Ectodermal cell (in vitro differentiated cells): ENCODE measurements around the gene NQO2.
"Not testable (repeated sequence)": the region's sequence is repeated elsewhere in the genome, so short reads cannot be mapped to it uniquely, and the experiment has no call there.

ENCODE experiments used
- H3K27ac ChIP-seq: 2 replicates; pipeline ENCODE4 v1.7.0; 2013; ENCODE audit warnings: mild to moderate bottlenecking, low read depth, low read length; ENCODE audit not compliant: insufficient read depth, poor library complexity, severe bottlenecking
- H3K27me3 ChIP-seq: 2 replicates; pipeline ENCODE4 v1.7.0; 2013; ENCODE audit warnings: mild to moderate bottlenecking, low read length; ENCODE audit not compliant: insufficient read depth, control insufficient read depth, poor library complexity, severe bottlenecking
- H3K36me3 ChIP-seq: one replicate; pipeline ENCODE4 v1.7.0; 2013; ENCODE audit warnings: low read length; ENCODE audit not compliant: control insufficient read depth, insufficient read depth
- H3K4me1 ChIP-seq: one replicate; pipeline ENCODE4 v1.7.0; 2013; ENCODE audit warnings: low read length; ENCODE audit not compliant: control insufficient read depth, insufficient read depth
- H3K4me3 ChIP-seq: 2 replicates; pipeline ENCODE4 v1.7.0; 2013; ENCODE audit warnings: low read depth, low read length, control low read depth; ENCODE audit not compliant: insufficient read depth
- H3K9me3 ChIP-seq: 2 replicates; pipeline ENCODE4 v1.7.0; 2013; ENCODE audit warnings: mild to moderate bottlenecking, low read length, moderate library complexity; ENCODE audit not compliant: control insufficient read depth
- WGBS, 2 experiments: methylation state at CpG; one replicate each; pipeline ENCODE4 v1.1.7; 2013; ENCODE audit warnings: missing lambda C conversion rate in 2 of 2; 5-methylcytosine and 5-hydroxymethylcytosine counted together

NQO2 gene

GRCh38 chr6:2969549-2969948, 30.1 kb upstream of the NQO2 start:
- Histone ChIP-seq H3K9me3 (no peaks in the 10 kb centered on the region), H3K36me3 (no peaks in the 10 kb centered on the region), H3K4me3 (no peak overlapping the region), H3K27me3 (peaks cover 26% of the 10 kb centered on the region), H3K27ac (no peak overlapping the region), H3K4me1 (peaks cover 13% of the 10 kb centered on the region)
- 90 to 93% methylated on average over 3 of the region's 3 CpGs for WGBS, 2 experiments

DNA sequence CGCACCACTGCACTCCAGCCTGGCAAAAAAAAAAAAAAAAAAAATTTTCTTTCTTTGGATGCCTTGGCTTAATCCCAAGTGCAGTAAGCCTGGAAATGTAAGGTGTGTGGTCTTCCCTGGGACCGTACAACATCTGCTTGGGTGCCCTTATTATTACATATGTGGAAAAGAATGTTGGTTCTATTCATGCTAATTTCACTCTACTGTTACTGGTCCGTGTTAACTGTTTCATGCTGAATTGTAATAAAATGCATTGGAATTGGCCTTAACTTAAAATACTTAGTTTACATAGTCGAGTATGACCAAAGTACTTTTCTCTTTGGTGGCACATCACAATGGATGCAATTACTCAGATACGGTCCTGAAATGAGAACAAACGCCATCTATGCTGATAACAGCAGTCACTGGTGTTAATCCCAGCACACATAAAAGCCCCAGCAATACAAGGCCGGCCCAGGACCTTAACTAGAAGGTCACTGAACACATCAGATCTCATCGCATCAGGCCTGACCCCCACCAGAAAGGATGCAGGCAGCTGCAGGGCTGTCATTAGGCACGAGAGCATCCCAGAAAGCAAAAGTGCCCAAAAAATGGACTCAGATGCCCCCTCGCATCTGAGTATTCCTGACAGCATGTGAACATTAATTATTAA, 29.5 kb upstream of the NQO2 start:
- Histone ChIP-seq H3K27me3 (peaks cover 26% of the 10 kb centered on the region), H3K4me1 (peaks cover 13% of the 10 kb centered on the region), H3K27ac (no peak overlapping the region), H3K4me3 (peak overlapping the region; percentile 56), H3K36me3 (no peaks in the 10 kb centered on the region), H3K9me3 (no peaks in the 10 kb centered on the region)
- WGBS, 2 experiments: 75 to 81% methylated on average over 10 of the region's 10 CpGs

- Histone ChIP-seq H3K9me3 (no peaks in the 10 kb centered on the region), H3K36me3 (no peaks in the 10 kb centered on the region), H3K4me3 (peak overlapping the region; percentile 56), H3K27me3 (peaks cover 26% of the 10 kb centered on the region), H3K27ac (no peak overlapping the region), H3K4me1 (peaks cover 13% of the 10 kb centered on the region)
- WGBS, 2 experiments: 1 to 2% methylated on average over 80 of the region's 80 CpGs
Measured at GRCh38 chr6:2970753-2971419, 28.8 kb upstream of the NQO2 start.

DNA sequence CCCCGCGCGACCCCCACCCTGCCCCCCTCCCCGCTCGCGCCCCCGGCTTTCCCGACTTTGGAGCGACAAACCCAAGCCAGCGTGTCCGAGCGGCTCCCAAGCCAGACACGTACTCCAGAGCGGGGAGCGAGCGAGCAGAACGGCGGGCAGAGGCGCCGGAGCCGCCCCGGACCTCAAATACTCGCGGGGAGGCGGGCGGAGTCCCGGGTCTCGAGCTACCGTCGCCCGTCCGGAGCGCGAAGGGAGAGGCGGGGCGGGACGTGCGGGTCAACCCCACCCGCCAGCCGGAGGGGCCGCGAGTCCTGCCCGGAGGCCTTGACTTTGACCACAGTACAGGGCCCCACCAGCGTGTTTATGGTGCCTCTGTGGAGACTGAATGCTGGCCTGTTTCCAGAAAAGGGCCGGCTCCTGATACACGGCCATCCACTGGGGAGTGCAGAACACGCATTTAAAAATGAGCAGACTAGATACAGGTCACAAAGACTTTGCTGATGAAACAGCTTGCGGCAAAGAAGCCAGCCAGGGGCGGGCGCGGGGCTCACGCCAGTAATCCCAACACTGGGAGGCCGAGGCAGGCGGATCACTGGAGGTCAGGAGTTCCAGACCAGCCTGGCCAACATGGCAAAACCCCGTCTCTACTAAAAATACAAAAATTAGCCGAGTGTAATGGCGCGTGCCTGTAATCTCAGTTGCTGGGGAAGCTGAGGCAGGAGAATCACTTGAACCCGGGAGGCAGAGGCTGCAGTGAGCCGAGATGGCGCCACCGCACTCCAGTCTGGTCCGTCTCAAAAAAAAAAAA, 28.1 kb upstream of the NQO2 start, which contains the start of gene SERPINB6:
TSS of gene SERPINB6 (minus strand) at position 148 of the 799 bp plus-strand sequence. CDS start 12,235 bp downstream, outside the sequence.
- Histone ChIP-seq H3K9me3 (no peaks in the 10 kb centered on the region), H3K27ac (no peak within 1 kb of the TSS), H3K27me3 (peaks cover 26% of the 10 kb centered on the region), H3K36me3 (no peaks in the 10 kb centered on the region), H3K4me3 (peak within 1 kb of the TSS; percentile 56), H3K4me1 (peaks cover 13% of the 10 kb centered on the region)
- 17% methylated on average over 63 of the region's 63 CpGs for WGBS, 2 experiments

DNA sequence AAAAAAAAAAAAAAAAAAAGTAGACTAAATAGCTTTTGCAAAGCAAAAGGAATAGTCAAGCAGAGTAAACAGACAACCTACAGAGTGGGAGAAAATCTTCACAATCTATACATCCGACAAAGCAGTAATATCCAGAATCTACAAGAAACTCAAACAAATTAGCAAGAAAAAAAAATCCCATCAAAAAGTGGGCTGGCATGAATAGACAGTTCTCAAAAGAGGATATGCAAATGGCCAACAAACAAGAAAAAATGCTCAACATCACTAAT, 27.5 kb upstream of the NQO2 start:
- not testable (repeated sequence) for H3K36me3 ChIP-seq, H3K9me3 ChIP-seq, H3K27ac ChIP-seq, H3K4me3 ChIP-seq
- WGBS, 2 experiments: 82 to 100% methylated on average over 1 of the region's 1 CpG
- Histone ChIP-seq H3K27me3 (peaks cover 26% of the 10 kb centered on the region), H3K4me1 (peaks cover 13% of the 10 kb centered on the region)

DNA sequence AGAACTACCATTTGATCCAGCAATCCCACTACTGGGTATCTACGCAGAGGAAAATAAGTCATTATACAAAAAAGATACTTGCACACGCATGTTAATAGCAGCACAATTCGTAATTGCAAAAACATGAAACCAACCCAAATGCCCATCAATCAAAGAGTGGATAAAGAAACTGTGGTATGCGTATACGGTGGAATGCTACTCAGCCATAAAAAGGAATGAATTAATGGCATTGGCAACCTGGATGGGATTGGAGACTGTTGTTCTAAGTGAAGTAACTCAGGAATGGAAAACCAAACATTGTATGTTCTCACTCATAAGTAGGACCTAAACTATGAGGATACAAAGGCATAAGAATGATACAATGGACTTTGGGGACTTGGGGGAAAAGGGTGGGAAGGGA, 27.0 kb upstream of the NQO2 start:
- WGBS, 2 experiments: 95 to 97% methylated on average over 5 of the region's 5 CpGs
- H3K9me3 ChIP-seq, H3K27ac ChIP-seq, H3K36me3 ChIP-seq, H3K4me3 ChIP-seq: not testable (repeated sequence)
- Histone ChIP-seq H3K4me1 (peaks cover 13% of the 10 kb centered on the region), H3K27me3 (peaks cover 26% of the 10 kb centered on the region)

GRCh38 chr6:2973180-2973579, 26.5 kb upstream of the NQO2 start:
- not testable (repeated sequence) for H3K27ac ChIP-seq, H3K36me3 ChIP-seq, H3K9me3 ChIP-seq, H3K4me3 ChIP-seq
- WGBS, 2 experiments: 91 to 92% methylated on average over 5 of the region's 6 CpGs
- Histone ChIP-seq H3K4me1 (peaks cover 13% of the 10 kb centered on the region), H3K27me3 (peaks cover 26% of the 10 kb centered on the region)

GRCh38 chr6:2973676-2974075, 26.0 kb upstream of the NQO2 start:
- 91 to 95% methylated on average over 5 of the region's 5 CpGs for WGBS, 2 experiments

DNA sequence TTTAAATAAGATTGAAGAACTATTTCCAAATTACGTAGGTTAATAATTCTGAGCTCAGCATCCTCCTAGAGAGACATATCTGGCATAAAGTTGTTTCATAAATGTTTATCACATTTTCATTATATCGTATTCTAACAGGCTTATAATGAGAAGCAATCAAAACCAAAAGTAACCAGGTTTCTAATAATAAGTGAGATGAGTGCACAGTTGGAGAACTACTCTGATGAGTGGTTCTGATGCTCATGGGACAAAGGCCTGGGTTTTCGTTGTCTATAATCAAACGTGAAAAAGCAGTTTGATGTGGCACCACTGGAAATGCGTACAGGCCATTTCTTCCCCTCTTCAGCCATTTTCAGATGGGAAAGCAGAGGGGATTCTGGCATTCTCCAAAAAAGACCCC, 23.6 kb upstream of the NQO2 start:
- Histone ChIP-seq H3K27ac (no peak overlapping the region), H3K36me3 (no peaks in the 10 kb centered on the region), H3K9me3 (no peaks in the 10 kb centered on the region), H3K27me3 (peaks cover 17% of the 10 kb centered on the region), H3K4me1 (peaks cover 4% of the 10 kb centered on the region), H3K4me3 (no peak overlapping the region)
- 93 to 95% methylated on average over 4 to 5 of the region's 5 CpGs for WGBS, 2 experiments

More at GRCh38 chr6:2973676-2974075, 26.0 kb upstream of the NQO2 start:
- H3K4me1 ChIP-seq: peaks cover 13% of the 10 kb centered on the region
- peaks cover 26% of the 10 kb centered on the region for H3K27me3 ChIP-seq
- no peak overlapping the region for H3K27ac ChIP-seq
- H3K36me3 ChIP-seq: no peaks in the 10 kb centered on the region
- no peak overlapping the region for H3K4me3 ChIP-seq
- H3K9me3 ChIP-seq: no peaks in the 10 kb centered on the region

DNA sequence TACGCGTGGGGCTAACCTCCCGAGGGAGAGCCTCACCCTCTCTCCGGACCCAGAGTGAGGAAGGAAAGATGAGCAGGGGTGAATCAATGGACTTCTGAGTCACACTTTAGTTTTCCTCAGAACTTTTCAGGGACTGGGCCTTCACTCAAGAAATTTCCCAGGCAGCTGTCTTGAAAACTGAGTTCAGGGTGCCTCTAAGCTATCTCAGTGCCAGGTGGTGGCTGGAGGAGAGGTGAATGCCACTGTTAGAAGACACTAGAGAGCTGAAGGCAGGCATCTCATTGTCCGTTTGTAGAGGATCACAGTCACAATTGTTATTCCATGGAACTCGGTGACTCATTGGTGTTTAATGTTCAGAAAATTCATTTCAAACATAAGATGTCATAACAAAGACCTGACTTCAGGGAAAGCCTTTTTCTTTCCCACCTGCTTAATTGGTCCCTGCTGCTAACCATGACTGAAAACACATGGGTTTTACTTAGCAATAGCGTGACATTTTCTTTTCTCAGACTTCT, 23.1 kb upstream of the NQO2 start:
- Histone ChIP-seq H3K4me1 (peaks cover 4% of the 10 kb centered on the region), H3K9me3 (no peaks in the 10 kb centered on the region), H3K4me3 (no peak overlapping the region), H3K27ac (no peak overlapping the region), H3K27me3 (peaks cover 11% of the 10 kb centered on the region), H3K36me3 (no peaks in the 10 kb centered on the region)
- 74 to 79% methylated on average over 7 of the region's 7 CpGs for whole genome bisulfite sequencing, 2 experiments
